D721Med (cell line): Measurements from ENCODE around the gene LYZL4.

Experiments
- DNase-seq: peaks from one replicate; pipeline ENCODE4 v3.0.0; 2011; ENCODE audit warnings: low spot score; ENCODE audit not compliant: insufficient read length
- FAIRE-seq: peaks from 2 replicates; lab custom pipeline; 2011; peaks lifted over from hg19 to GRCh38; lab: Jason Lieb, UNC
- TF ChIP-seq, protein P1 (sequence below): IDR thresholded peaks from 2 replicates; pipeline ENCODE4 v1.5.1; 2012; ENCODE audit warnings: mild to moderate bottlenecking, control low read depth; ENCODE audit not compliant: insufficient read depth; ENCODE audit errors: missing control alignments

LYZL4 gene

DNA sequence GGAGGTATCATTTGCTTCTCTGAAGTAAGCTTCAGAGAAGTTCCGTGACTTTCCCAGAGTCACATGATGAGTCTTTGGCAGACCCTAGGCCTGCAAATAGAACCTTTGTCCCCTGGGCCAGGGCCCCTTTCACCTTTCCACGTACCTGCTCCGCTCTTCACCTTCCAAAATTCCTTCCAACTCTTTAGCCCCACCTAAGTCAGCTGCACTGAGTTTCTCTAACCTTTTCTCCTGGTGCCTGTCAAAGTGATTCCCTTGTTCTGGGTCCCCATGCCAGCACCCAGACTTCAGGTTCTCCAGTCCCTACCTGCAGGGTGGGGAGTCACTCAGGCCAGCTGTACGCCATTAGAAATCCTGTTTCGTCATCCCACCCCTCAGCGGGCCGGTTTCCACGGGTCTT lies 12.8 kb downstream of the LYZL4 start:
- FAIRE-seq, result no peak
- TF ChIP-seq, protein P1, sequence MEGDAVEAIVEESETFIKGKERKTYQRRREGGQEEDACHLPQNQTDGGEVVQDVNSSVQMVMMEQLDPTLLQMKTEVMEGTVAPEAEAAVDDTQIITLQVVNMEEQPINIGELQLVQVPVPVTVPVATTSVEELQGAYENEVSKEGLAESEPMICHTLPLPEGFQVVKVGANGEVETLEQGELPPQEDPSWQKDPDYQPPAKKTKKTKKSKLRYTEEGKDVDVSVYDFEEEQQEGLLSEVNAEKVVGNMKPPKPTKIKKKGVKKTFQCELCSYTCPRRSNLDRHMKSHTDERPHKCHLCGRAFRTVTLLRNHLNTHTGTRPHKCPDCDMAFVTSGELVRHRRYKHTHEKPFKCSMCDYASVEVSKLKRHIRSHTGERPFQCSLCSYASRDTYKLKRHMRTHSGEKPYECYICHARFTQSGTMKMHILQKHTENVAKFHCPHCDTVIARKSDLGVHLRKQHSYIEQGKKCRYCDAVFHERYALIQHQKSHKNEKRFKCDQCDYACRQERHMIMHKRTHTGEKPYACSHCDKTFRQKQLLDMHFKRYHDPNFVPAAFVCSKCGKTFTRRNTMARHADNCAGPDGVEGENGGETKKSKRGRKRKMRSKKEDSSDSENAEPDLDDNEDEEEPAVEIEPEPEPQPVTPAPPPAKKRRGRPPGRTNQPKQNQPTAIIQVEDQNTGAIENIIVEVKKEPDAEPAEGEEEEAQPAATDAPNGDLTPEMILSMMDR, result no peak
- DNase-seq, result no peak

DNA sequence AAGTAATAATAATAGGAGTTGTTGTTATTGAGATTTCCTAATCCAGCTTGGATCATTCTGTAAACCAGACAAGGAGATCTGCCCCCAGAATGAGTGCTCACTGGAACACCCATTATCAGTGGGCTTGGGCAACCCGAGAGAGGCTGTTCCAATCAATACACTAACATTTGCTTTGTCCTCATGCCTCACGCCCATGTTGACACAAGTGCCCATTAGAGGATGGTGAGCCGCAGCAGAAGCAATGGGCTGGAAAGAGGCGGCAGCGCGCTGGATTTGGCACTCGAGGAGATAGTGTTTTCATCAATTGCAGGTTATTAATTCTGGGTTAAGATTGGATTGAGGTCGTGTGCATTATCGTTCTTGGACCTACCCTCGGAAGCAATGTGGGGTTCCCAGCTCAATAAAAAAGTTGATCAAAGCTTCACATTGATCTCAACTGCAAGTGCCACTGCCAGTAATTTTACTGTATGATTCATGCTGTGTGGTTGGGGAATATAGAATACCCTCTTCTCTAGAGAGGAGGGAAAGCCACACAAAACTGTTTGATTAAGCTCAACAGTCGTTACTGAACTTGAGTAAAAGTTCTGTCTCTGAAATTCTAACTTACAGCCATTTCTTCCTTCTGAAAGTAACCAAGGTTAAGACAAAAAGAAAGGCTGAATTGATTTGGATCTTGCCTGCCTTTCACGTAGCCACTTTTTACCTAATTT lies 15.7 kb downstream of the LYZL4 start:
- FAIRE-seq, result no peak
- no peak for DNase-seq
- TF ChIP-seq, protein P1, result no peak

DNA sequence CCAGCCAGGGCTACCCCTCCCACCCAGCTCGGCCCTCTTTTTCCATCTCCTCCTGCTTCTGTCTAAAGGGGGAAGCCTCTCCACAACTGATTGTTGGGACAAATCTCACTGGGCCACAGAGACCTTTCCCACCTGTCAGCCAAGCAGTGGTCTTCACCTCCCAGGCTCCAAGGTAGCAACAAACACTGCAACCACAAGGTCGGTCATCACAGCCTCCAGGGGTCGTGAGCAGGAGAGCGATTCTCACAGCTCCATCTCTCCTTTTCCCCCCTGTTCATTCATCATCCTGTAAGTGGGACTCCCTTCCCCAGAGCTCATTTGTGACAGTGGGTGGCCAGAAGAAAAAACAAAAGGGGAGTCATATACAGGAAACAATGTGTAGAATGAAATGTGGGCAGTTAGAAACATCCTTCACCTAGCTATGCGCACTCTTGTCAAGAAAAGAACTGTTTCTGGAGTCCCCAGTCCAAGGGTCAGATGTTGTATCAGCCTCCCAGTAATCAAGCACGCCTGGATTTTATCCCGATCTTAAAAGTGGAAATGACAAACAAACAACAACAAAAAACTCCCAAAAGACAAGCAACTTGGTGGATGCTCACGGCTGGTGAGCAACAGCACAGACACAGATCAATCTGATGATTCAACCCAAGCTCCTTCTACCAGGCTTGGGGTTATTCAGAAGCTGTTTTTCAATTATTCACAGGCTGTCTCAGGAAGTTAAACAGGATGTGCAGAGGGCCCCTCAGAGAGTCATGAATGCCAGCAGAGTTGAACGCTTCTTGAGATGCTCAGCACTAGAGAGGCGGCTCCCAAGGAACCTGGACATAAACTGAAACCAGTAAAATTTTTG lies 22.4 kb downstream of the LYZL4 start:
- FAIRE-seq, result no peak
- TF ChIP-seq, protein P1, result no peak

DNA sequence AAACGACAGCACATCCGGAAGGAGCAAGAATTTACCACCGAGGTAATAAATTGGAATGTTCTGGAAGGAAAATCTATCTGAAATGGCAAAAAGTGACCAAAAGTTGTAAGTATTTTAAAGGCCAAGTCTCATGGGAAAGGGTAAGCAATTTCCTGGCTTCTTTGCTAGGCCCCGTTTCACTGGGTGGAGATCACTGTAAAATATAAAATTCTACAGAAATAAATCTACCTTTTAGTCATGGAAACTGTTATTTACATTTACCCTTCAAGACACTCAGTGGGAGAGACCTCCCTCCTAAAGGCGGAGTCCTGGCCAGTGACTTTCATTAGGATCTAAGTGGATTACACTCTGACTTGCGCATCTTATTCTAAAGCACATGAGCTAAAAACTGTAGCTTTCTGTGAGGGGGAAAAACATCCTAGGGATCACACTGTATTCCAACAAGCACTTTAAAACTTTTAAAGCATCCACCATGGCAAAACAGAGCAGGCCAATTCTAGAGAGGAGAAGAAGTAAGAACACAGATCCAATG lies 28.8 kb downstream of the LYZL4 start:
- TF ChIP-seq, protein P1, result no peak
- DNase-seq (no peak), FAIRE-seq (no peak)

More for the DNA sequence above, 22.4 kb downstream of the LYZL4 start:
- DNase-seq, result no peak

DNA sequence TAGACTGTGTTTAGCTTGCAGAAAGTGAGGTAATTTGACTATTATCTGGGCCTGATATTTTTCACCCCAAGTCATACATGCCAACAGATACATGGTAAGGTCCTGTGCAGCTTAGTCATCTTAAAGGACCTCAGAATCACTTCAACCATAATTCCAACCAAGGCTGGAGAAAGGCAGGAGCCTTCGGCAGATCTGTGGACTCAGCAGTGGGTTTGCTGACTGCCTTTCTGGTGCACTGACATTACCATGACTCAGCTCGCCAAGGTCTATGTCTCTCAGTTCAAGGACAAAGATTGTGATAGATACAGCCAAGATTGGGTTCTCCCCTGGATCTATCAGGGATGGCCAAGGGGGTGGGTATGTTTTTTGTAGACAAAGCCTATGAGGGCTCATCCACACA lies 32.7 kb downstream of the LYZL4 start:
- TF ChIP-seq, protein P1, result no peak
- no peak for DNase-seq
- FAIRE-seq, result no peak

DNA sequence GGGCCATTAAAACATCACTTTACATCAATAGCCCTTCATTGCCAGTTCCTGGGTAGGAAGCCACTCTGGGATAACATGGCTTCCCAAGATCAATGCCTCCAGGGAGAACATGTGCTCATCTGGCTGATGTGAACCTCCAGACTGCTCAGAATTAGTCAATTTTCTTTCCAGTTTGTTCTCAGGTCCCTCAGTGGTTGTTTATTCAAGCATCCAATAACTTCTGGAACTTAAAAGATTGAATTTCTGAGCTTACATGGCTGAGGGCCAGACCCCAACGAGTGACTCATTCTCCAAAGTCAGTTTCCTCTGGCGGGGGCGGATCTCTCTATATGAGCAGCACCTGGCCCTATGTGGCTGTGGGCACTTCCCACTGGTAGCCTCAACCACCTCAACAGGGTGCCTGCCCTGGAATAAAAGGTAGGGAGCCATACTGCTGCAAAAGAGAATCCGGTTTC lies 34.0 kb downstream of the LYZL4 start:
- DNase-seq (no peak), FAIRE-seq (no peak)

More for the DNA sequence above, 34.0 kb downstream of the LYZL4 start:
- TF ChIP-seq, protein P1, result no peak
